SK-N-MC (cell line): ENCODE data around the gene KIF27.
"Not testable (repeated sequence)": the region's sequence is repeated elsewhere in the genome, so short reads cannot be mapped to it uniquely, and the experiment has no call there.

Experiments used
- EZH2 ChIP-seq: fragments of 200-600 bp; sonication (generic); IDR thresholded peaks from one replicate; pipeline ENCODE4 v1.6.1; 2017; ENCODE audit warnings: antibody characterized with exemption
- FOXP2 ChIP-seq: optimal IDR thresholded peaks from 2 replicates; pipeline ENCODE3; 2011; ENCODE audit warnings: mild to moderate bottlenecking, moderate library complexity; ENCODE audit not compliant: insufficient read depth; ENCODE audit errors: extremely low read length, control extremely low read depth
- POLR2AphosphoS5 ChIP-seq: IDR thresholded peaks from 2 replicates; pipeline ENCODE4 v1.6.1; 2012; ENCODE audit warnings: mild to moderate bottlenecking, low read depth, low read length, borderline replicate concordance

DNA sequence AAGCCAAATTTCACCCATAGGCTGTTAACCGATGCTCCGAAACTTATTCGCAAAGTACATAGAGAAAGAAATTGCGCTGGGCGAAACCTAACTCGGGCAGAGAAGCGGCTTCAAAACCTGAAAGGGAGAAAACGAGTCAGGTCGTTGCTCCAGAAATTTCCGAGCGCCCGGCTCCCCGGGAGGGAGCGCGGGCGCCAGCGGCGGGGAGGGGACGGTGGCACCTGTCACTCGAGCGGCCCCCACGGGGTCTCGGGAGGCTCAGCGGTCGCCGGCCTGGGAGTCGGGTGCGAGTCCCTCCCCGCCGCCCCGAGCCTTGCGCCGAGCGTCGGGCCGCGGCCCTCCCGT, 104.2 kb downstream of the KIF27 start:
- not testable (repeated sequence) for TF ChIP-seq POLR2AphosphoS5, EZH2, FOXP2
